Adipose tissue (tissue), 3 donors: ENCODE data around the gene SLC15A1. TPM values are rescaled to one million over a fixed set of nuclear protein-coding genes. Genes with fewer than 3 reads are reported as not detected.

ENCODE experiments used
- H3K27ac ChIP-seq: one replicate; pipeline ENCODE4 v1.5.1; 2013; ENCODE audit warnings: low read depth, low read length
- WGBS, 3 donors: extraction: QIAGEN DNeasy Blood & Tissue Kit; methylation state at CpG; one replicate each; pipeline ENCODE4 v1.1.7; 2013; 5-methylcytosine and 5-hydroxymethylcytosine counted together
- polyA plus RNA-seq, 3 donors: library from polyadenylated mRNA; stranded (reverse); fragments of 200-250 nt; gene quantifications; one replicate each; pipeline ENCODE4 v1.2.3, GENCODE V29; 2013
- donor health status: healthy with polysubstance abuse.
- donor health status: Bipolar disorder and iron deficiency.
- donor health status: healthy.

The SLC15A1 gene
- polyA plus RNA-seq, 3 donors = 0.09 to 1.8 TPM; not detected in 1

DNA sequence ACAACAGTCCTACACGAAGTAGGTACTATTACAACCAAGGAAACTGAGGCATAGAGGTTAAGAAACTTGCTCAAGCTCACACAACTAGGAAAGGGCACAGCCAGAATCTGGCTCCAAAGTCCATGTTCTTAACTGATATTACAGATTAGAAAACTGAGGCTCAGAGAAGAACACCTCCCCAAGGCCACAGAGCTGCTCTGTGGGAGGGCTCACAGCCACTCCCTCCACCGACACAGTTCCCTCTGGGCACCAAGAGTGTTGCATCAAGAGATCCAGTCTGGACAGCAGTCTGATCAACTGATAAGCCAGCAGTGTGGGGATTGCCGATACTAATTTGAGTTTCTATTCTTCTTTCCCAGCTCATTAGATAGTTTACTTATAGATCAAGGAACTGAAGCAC lies 29.5 kb downstream of the SLC15A1 start:
- 62 to 83% (median 71%) methylated on average over 3 of the region's 3 CpGs for WGBS, 3 donors

GRCh38 chr13:98721825-98722510 lies 30.5 kb downstream of the SLC15A1 start:
- H3K27ac ChIP-seq = no peak overlapping the region
- WGBS, 3 donors = 88 to 95% (median 93%) methylated on average over 11 of the region's 11 CpGs

More for the DNA sequence above, 29.5 kb downstream of the SLC15A1 start:
- H3K27ac ChIP-seq = no peak overlapping the region

DNA sequence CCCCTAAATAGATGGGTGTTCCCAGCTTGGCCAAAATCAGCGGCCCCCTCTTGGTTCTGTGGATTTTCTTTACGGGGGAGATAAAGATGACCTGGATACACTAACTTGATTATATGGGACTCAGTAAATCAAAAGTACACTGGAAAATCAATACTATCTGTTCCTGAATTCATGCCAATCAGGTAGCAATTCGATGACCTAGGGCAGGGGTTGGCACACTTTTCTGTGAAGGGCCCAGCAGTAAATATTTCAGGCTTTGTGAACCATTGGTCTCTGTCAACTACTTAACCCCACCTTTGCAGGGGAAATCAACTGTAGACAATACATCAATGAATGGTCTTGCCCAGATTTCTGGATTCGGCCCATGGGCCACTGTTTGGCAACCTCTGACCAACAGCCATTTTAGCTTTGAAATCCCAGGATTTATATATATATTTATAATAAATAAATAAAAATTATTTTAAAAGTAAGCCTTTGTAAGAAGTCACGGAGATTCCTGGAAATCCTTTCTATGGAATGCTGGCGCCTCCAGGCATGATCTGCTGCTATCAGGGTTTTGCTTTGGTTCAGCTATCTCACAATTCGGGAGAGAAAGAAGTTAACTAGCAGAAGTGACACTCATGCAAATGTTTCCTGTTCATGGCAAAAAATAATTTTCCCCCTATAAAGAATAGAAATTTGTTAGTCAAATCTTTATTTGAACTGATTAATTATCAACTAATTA lies 32.8 kb downstream of the SLC15A1 start:
- no peak overlapping the region for H3K27ac ChIP-seq
- 76 to 88% (median 88%) methylated on average over 7 of the region's 7 CpGs for WGBS, 3 donors

GRCh38 chr13:98717891-98718290 lies 34.6 kb downstream of the SLC15A1 start:
- WGBS, 3 donors = 82 to 94% (median 91%) methylated on average over 6 of the region's 6 CpGs
- H3K27ac ChIP-seq = no peak overlapping the region

GRCh38 chr13:98717256-98717655 lies 35.2 kb downstream of the SLC15A1 start:
- 39 to 74% (median 68%) methylated on average over 5 of the region's 5 CpGs for WGBS, 3 donors
- no peak overlapping the region for H3K27ac ChIP-seq

DNA sequence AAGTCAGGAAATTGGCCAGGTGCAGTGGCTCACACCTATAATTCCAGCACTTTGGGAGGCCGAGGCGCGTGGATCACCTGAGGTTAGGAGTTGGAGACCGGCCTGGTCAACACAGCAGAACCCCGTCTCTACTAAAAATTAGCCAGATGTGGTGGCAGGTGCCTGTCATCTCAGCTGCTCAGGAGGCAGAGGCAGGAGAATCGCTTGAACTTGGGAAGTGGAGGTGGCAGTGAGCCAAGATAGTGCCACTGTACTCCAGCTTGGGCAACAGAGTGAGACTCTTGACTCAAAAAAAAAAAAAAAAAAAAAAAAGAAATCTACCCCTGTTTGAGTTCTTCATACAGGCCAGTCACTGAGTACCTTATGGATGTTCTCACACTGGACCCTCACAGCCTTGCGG lies 42.0 kb downstream of the SLC15A1 start:
- no peak overlapping the region for H3K27ac ChIP-seq
- WGBS, 3 donors = 79 to 92% (median 89%) methylated on average over 7 of the region's 7 CpGs

DNA sequence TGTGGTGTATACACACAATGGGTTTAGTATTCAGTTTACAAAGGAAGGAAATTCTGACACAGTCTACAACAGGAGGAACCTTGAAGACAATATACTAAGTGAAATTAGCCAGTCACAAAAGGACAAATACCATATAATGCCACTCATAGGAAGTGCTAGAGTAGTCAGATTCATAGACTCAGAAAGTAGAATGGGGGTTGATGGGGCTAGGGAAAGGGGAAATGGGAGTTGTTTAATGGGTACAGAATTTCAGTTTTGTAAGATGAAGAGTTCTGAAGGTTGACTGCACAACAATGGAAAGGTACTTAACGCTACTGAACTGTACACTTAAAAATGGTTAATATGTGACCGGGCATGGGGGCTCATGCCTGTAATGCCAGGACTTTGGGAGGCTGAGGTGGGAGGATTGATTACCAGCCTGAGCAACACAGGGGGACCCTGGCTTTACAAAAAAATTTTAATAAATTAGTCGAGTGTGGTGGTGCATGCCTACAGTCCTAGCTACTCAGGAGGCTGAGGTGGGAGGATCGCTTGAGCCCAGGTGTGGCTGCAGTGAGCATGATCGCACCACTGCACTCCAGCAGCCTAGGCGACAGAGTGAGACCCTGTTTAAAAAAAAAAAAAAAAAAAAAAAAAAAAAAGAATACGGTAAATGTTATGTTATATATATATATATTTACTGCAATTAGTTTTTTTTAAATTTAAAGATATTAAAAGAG lies 45.0 kb downstream of the SLC15A1 start:
- no peak overlapping the region for H3K27ac ChIP-seq
- WGBS, 3 donors = 90 to 99% (median 92%) methylated on average over 7 of the region's 7 CpGs

DNA sequence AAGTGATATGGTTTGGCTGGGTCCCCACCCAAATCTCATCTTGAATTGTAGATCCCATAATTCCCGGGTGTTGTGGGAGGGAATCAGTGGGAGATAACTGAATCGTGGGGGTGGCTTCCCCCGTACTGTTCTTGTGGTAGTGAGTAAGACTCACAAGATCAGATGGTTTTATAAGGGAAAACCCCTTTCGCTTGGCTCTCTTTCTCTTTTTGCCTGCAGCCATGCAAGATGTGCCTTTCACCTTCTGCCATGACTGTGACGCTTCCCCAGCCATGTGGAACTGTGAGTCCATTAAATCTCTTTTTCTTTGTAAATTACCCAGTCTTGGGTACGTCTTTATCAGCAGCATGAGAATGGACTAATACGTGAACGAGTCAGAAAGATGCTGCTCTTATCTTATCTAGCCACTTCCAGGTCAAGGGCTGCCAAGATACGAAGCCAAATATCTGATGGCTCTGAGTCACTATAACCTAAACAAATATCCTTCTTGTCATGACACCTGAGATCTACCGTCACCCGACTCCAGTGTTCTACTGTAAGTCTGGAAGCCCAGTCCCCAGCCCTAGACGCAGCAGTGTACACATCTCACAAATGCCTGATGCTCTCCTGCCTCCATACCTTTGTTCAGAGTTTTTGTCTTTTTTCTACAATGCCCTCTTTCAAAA lies 45.9 kb downstream of the SLC15A1 start:
- 59 to 62% (median 62%) methylated on average over 12 of the region's 12 CpGs for WGBS, 3 donors
- no peak overlapping the region for H3K27ac ChIP-seq

DNA sequence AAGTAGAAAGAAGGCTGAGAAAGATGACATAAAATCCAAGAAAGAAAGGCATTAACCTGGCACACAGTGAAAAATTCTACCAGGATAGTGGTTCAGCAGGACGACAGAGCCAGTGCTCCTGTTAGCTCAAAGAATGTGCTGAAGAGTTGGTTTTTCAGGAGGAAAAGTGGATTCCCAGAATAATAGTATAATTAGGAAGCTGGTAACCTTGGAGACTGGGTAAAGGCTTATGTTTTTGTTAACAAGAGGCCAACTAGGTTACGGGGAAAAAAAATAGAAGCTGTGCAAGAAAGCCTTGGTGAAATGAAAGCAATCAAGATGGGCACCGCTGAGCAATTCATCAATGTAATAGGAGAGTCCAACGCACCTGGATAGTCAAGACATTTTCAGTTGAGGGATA lies 54.7 kb downstream of the SLC15A1 start:
- H3K27ac ChIP-seq = no peak overlapping the region
- WGBS, 3 donors = 51 to 71% (median 71%) methylated on average over 4 of the region's 4 CpGs

DNA sequence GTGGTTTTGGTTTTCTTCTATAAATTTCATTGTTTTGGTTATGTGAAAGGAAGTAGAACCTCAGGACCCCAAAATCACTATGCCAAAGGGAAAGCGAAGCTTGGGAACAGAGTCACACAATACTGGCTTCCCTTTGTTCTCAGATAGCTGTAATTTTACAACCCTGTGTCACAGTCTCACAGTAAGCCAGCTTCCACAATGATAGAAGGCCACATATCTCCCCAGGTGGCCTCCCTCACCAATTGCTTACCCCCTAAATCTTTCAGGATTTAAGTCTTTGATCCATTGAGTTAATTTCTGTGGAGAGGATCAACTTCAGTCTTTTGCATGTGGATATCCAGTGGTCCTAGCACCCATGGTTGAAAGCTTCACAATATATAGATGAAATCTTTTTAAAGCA lies 58.7 kb downstream of the SLC15A1 start:
- WGBS, 3 donors = 80 to 95% (median 80%) methylated on average over 1 of the region's 1 CpG
- H3K27ac ChIP-seq = no peak overlapping the region

- no peak overlapping the region for H3K27ac ChIP-seq
- WGBS, 3 donors = 65 to 91% (median 89%) methylated on average over 4 of the region's 4 CpGs
Measured at GRCh38 chr13:98691360-98691759, 61.1 kb downstream of the SLC15A1 start.

DNA sequence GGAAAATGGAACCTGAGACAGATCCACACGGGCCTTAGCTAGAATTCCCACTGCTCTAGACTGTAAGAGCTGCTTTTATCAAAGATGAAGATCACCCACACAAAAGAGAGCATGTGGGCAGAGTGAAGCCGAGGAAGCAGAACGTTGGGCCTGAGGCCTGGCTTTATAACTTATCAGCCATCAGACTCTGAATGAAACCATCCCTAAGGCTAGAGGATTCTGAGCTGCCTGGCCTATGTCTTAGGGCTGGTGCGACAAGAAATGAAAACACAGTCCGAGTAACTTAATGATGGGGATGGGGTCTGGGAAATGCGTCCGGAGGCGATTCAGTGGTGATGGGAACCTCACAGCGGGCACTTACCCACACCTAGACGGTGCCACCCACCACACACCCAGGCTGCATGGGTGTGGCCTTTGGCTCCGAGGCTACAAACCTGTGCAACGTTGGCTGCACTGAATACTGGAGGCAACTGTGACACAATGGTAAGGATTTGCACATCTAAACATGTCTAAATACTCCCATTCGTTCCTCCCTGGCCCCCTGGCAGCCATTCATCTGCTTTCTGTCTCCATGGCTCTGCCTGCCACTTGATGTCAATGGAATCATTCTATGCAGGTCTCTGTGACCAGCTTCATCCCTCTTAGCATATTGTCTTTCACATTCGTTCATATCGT lies 62.0 kb downstream of the SLC15A1 start:
- H3K27ac ChIP-seq = no peak overlapping the region
- WGBS, 3 donors = 84 to 89% (median 89%) methylated on average over 15 of the region's 15 CpGs

DNA sequence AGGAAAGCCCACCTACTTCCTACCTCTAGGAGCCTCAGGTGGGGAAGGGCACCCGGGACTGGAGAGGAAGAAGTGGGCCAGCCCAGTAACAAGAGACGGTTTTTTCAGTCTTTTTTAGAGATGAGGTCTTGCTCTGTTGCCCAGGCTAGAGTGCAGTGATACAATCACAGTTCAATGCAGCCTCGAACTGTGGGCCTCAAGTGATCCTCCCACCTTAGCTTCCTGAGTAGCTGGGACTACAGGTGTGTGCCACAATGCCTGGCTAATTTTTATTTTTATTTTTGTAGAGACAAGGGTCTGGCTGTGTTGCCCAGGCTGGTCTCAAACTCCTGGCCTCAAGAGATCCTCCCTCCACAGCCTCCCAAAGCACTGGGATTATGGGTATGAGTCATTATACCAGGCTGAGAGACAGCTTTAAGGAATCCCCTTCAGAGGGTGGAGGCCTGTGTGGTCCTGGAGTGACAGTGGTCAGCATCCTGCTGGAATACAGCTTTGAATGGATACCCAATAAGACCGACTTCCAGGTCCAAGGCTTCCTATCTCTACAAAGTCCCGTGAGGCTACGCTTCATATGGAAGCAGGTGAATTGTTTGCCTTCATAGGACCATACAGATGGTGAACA lies 63.0 kb downstream of the SLC15A1 start:
- 89 to 90% (median 90%) methylated on average over 6 of the region's 6 CpGs for WGBS, 3 donors
- H3K27ac ChIP-seq = no peak overlapping the region

DNA sequence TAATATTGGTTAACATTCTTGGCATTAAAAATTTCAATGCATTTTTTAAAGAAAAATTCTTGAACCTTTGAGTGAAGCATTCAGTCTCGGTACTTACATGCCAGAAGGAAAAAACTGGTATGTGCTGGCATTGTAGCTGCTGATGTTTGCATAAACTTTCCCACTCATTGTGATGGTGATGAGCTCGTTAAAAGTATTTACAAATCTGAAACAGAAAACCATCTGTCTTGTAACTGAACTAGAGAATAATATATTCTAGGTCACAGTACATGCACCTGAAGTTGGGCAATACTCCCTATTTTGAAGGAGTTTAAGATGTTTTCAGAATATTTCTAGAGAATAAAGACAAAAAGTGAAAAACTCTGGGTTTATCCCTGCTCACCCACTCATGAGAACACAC lies 64.1 kb downstream of the SLC15A1 start:
- 64 to 70% (median 68%) methylated on average over 2 of the region's 2 CpGs for WGBS, 3 donors
- H3K27ac ChIP-seq = no peak overlapping the region

- 83 to 87% (median 84%) methylated on average over 5 of the region's 5 CpGs for WGBS, 3 donors
- H3K27ac ChIP-seq = no peak overlapping the region
Measured at GRCh38 chr13:98687319-98687718, 65.2 kb downstream of the SLC15A1 start.

GRCh38 chr13:98686270-98686669 lies 66.2 kb downstream of the SLC15A1 start:
- WGBS, 3 donors = 87 to 93% (median 90%) methylated on average over 9 of the region's 9 CpGs
- H3K27ac ChIP-seq = no peak overlapping the region

GRCh38 chr13:98685146-98685545 lies 67.3 kb downstream of the SLC15A1 start:
- no peak overlapping the region for H3K27ac ChIP-seq
- 38 to 54% (median 44%) methylated on average over 2 of the region's 2 CpGs for WGBS, 3 donors

DNA sequence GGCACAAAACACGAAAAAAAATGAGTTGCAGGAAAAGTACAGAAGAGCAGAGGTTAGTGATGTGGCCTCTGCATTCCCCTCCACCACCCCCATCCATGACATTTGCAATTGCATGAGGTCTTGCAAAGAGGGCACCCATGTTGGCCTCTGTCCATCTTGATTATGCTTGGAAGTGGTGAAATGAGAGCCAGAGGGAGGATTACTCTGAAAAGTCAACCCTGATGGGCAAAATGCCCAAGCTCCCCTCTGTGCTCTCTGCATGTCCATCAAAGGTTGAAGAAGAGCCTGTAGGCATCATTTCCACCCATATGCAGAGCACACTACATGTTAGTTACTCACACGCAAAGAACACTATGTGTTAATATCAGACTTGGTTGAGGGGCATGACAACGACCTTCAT lies 71.4 kb downstream of the SLC15A1 start:
- WGBS, 3 donors = 87 to 91% (median 88%) methylated on average over 3 of the region's 3 CpGs

More for the DNA sequence above, 71.4 kb downstream of the SLC15A1 start:
- H3K27ac ChIP-seq = no peak overlapping the region
